ENCODE results near the gene LRP8.
A peak's percentile ranks its signal among the peaks of the same experiment; 100 is the strongest.

LRP8 gene

GRCh38 chr1:53241828-53242227, 86.0 kb downstream of the LRP8 start:
- Histone ChIP-seq H3K4me1 (ENCODE audit: low read depth, poor library complexity, severe bottlenecking) (peaks cover 9% of the 10 kb centered on the region), H3K4me2 (no peak overlapping the region), H2AFZ (ENCODE audit: low read depth) (no peak overlapping the region), H3K36me3 (ENCODE audit: insufficient read depth) (no peaks in the 10 kb centered on the region; the same call in 1 of the 2 replicates), H3K4me3 (IDR thresholded peaks at IDR 0.05; ENCODE audit: insufficient read depth, low read depth, low read length) (no peak overlapping the region), H3K9ac (no peak overlapping the region), H3K27ac (no peak overlapping the region), H4K20me1 (ENCODE audit: insufficient read depth) (no peaks in the 10 kb centered on the region), H3K27me3 (ENCODE audit: insufficient read depth, low read depth) (no peaks in the 10 kb centered on the region), H3K79me2 (ENCODE audit: insufficient read depth, low read depth) (peaks cover 15% of the 10 kb centered on the region)
- no peak for TF ChIP-seq CTCF (conservative IDR thresholded peaks at IDR 0.05; ENCODE audit: low read depth, low read length)

GRCh38 chr1:53238197-53239155, 89.4 kb downstream of the LRP8 start, which contains the start of gene MAGOH:
MAGOH (minus strand) TSS chr1:53238518; CDS start chr1:53238448, 70 bp downstream.
- peaks cover 4% of the 10 kb centered on the region; the same call in 1 of the 2 replicates for H3K36me3 ChIP-seq (ENCODE audit: insufficient read depth)
- H2AFZ ChIP-seq (ENCODE audit: low read depth) = peak within 1 kb of the TSS; percentile 59
- peak within 1 kb of the TSS; percentile 81 for H3K4me3 ChIP-seq (IDR thresholded peaks at IDR 0.05; ENCODE audit: insufficient read depth, low read depth, low read length)
- TF ChIP-seq CTCF (conservative IDR thresholded peaks at IDR 0.05; ENCODE audit: low read depth, low read length) = no peak
- peak within 1 kb of the TSS; percentile 94 for H3K4me2 ChIP-seq
- H3K79me2 ChIP-seq (ENCODE audit: insufficient read depth, low read depth) = peaks cover 32% of the 10 kb centered on the region
- peak within 1 kb of the TSS; percentile 54 for H3K27ac ChIP-seq
- peaks cover 11% of the 10 kb centered on the region for H3K4me1 ChIP-seq (ENCODE audit: low read depth, poor library complexity, severe bottlenecking)
- peak within 1 kb of the TSS; percentile 84 for H3K9ac ChIP-seq
- H4K20me1 ChIP-seq (ENCODE audit: insufficient read depth) = no peaks in the 10 kb centered on the region
- H3K27me3 ChIP-seq (ENCODE audit: insufficient read depth, low read depth) = no peaks in the 10 kb centered on the region

GRCh38 chr1:53237638-53238037, 90.2 kb downstream of the LRP8 start:
- Histone ChIP-seq H2AFZ (ENCODE audit: low read depth) (peak overlapping the region; percentile 59), H4K20me1 (ENCODE audit: insufficient read depth) (no peaks in the 10 kb centered on the region)

DNA sequence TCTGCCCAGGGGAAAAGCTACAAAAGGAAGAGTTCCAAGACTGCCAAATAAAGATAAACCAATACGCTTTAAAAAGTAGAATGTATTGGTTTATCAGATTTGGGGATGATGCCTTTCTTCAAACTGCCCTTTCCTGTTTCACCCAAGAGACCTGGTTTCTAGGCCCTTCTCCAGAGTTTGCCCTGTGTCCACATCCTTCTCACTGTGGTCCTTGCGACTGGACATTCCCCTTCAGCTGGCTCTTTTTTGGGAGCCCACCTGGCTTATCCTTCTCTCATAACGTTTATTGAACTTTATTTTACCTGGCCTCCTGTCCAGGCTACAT, 106.9 kb downstream of the LRP8 start:
- H3K36me3 ChIP-seq (ENCODE audit: insufficient read depth) = no peaks in the 10 kb centered on the region
- H3K27me3 ChIP-seq (ENCODE audit: insufficient read depth, low read depth) = no peaks in the 10 kb centered on the region
- peak overlapping the region; percentile 61 for H3K4me2 ChIP-seq
- peak overlapping the region; percentile 71; the same call in 1 of the 2 replicates for H3K9ac ChIP-seq
- peaks cover 5% of the 10 kb centered on the region; the same call in 1 of the 2 replicates for H3K79me2 ChIP-seq (ENCODE audit: insufficient read depth, low read depth)
- H3K27ac ChIP-seq = peak overlapping the region; percentile 65; the same call in 1 of the 2 replicates
- peak overlapping the region; percentile 88 for H3K4me3 ChIP-seq (IDR thresholded peaks at IDR 0.05; ENCODE audit: insufficient read depth, low read depth, low read length)
- peaks cover 14% of the 10 kb centered on the region for H3K4me1 ChIP-seq (ENCODE audit: low read depth, poor library complexity, severe bottlenecking)
- no peak for TF ChIP-seq CTCF (conservative IDR thresholded peaks at IDR 0.05; ENCODE audit: low read depth, low read length)
- H2AFZ ChIP-seq (ENCODE audit: low read depth) = peak overlapping the region; percentile 90
- no peaks in the 10 kb centered on the region for H4K20me1 ChIP-seq (ENCODE audit: insufficient read depth)

More at GRCh38 chr1:53237638-53238037, 90.2 kb downstream of the LRP8 start:
- peak overlapping the region; percentile 54 for H3K27ac ChIP-seq
- no peak for TF ChIP-seq CTCF (conservative IDR thresholded peaks at IDR 0.05; ENCODE audit: low read depth, low read length)
- peak overlapping the region; percentile 81 for H3K4me3 ChIP-seq (IDR thresholded peaks at IDR 0.05; ENCODE audit: insufficient read depth, low read depth, low read length)
- peak overlapping the region; percentile 84 for H3K9ac ChIP-seq
- H3K27me3 ChIP-seq (ENCODE audit: insufficient read depth, low read depth) = no peaks in the 10 kb centered on the region
- peaks cover 32% of the 10 kb centered on the region for H3K79me2 ChIP-seq (ENCODE audit: insufficient read depth, low read depth)
- H3K4me1 ChIP-seq (ENCODE audit: low read depth, poor library complexity, severe bottlenecking) = peaks cover 11% of the 10 kb centered on the region
- H3K4me2 ChIP-seq = peak overlapping the region; percentile 94
- peaks cover 11% of the 10 kb centered on the region; the same call in 1 of the 2 replicates for H3K36me3 ChIP-seq (ENCODE audit: insufficient read depth)

Data from KMS-11 (cell line).